Adrenal gland (tissue), 12 donors: Measurements from ENCODE around the gene BICDL1. TPM values are rescaled to one million over a fixed set of nuclear protein-coding genes. Genes with fewer than 3 reads are reported as not detected.

Experiments
- DNase-seq, 7 donors: peaks; one replicate each; pipeline ENCODE4 v3.0.0-alpha.2; 2019 to 2020
- H3K27ac ChIP-seq, 5 donors: fragments of 200-600 bp; sonication (generic) in 4 of 5; 1 replicate in 3 of 5; 2 replicates in 2 of 5; pipeline versions ENCODE4 v1.5.1 to v1.8.0; 2016 to 2020; ENCODE audit warnings: mild to moderate bottlenecking in 1 of 5
- H3K27me3 ChIP-seq: fragments of 200-600 bp; 2 replicates; pipeline ENCODE4 v1.8.0; 2021
- H3K36me3 ChIP-seq, 2 donors: fragments of 200-600 bp; replicated peaks in 1 of 2; 1 replicate in 1 of 2; 2 replicates in 1 of 2; pipeline versions ENCODE4 v1.5.1 to v1.8.0; 2018 to 2022
- H3K4me1 ChIP-seq, 2 donors: fragments of 200-600 bp; replicated peaks in 1 of 2; 1 replicate in 1 of 2; 2 replicates in 1 of 2; pipeline versions ENCODE4 v1.5.1 to v1.8.0; 2018 to 2021
- H3K4me3 ChIP-seq, 4 donors: fragments of 200-600 bp; sonication (generic) in 3 of 4; one replicate each; pipeline ENCODE4 v1.5.1; 2016 to 2018
- H3K9me3 ChIP-seq, 3 donors: fragments of 200-600 bp; sonication (generic) in 1 of 3; replicated peaks in 1 of 3; 1 replicate in 2 of 3; 2 replicates in 1 of 3; pipeline versions ENCODE4 v1.5.1 to v1.8.0; 2016 to 2021
- POLR2A ChIP-seq, 2 donors: fragments of 450-650 bp; IDR thresholded peaks; one replicate each; pipeline ENCODE4 v1.6.1; 2017; ENCODE audit warnings: antibody characterized with exemption in 2 of 2, mild to moderate bottlenecking in 2 of 2, moderate library complexity in 1 of 2
- WGBS, 4 donors: extraction: QIAGEN DNeasy Blood & Tissue Kit in 2 of 4; methylation state at CpG; one replicate each; pipeline versions ENCODE4 v1.1.5 to v1.1.7; 2013 to 2017; 5-methylcytosine and 5-hydroxymethylcytosine counted together
- intact Hi-C, 2 donors: fragments of 100-400 bp; cut with DNase I; formaldehyde crosslinking; loops; one replicate each; pipeline versions ENCODE4 v1.14.1 to v1.15.0; 2022 to 2023
- polyA plus RNA-seq, 3 donors: library from polyadenylated mRNA; stranded (reverse); fragments of 200-250 nt in 2 of 3; fragments of 350-450 nt in 1 of 3; fragmentation: Illumina TruSeq in 1 of 3; extraction: RNeasy Lipid Tissue Mini Kit (QIAGEN cat#74804) in 1 of 3; gene quantifications; one replicate each; pipeline ENCODE4 v1.2.3, GENCODE V29; 2013 to 2014
- total RNA-seq, 9 donors: library from RNA; depleted of rRNA in 4 of 9; stranded (reverse); fragments of >200 nt in 4 of 9; fragments of 120-200 nt in 1 of 9; fragmentation: NEBNext Ultra II Directional in 1 of 9; extraction: Animal tissue kit (Norgen Biotek cat#: 25700) in 1 of 9; gene quantifications; one replicate each; pipeline versions ENCODE4 v1.1.0 to v1.2.4, GENCODE V29; 2013 to 2023
- TF ChIP-seq, protein P1 (sequence below), 6 experiments: fragments of 450-650 bp in 4 of 6; fragments of 200-600 bp in 2 of 6; sonication (generic) in 1 of 6; IDR thresholded peaks; 1 replicate in 5 of 6; 2 replicates in 1 of 6; pipeline versions ENCODE4 v1.5.1 to v1.8.0; 2016 to 2021; ENCODE audit warnings: antibody characterized with exemption in 6 of 6, mild to moderate bottlenecking in 2 of 6, moderate library complexity in 1 of 6
- donor health status: healthy with polysubstance abuse.
- donor health status: Bipolar disorder and iron deficiency.
- donor health status: DM: yes; HTN: yes; CAD: no.
- donor health status: DM: no; HTN: no; CAD: no.
- donor health status: DM: no; HTN: no; CAD: no.
- donor health status: DM: yes; HTN: yes; CAD: no.

The BICDL1 gene
- total and polyA plus RNA-seq, 12 donors = 0.35 to 24.0 (median 2.7) TPM

- 92 to 95% (median 94%) methylated on average over 5 to 6 of the region's 6 CpGs for WGBS, 4 donors
- peaks cover 0 to 100% of the 10 kb centered on the region in 2 donors for H3K36me3 ChIP-seq
Measured at GRCh38 chr12:120132863-120133385, 143.9 kb downstream of the BICDL1 start.

GRCh38 chr12:120134307-120134980 lies 145.4 kb downstream of the BICDL1 start:
- no peak for DNase-seq

More at GRCh38 chr12:120132863-120133385, 143.9 kb downstream of the BICDL1 start:
- no peak overlapping the region for H3K27ac ChIP-seq
- intact Hi-C loops = no loop called here
- H3K4me3 ChIP-seq = no peak overlapping the region
- H3K4me1 ChIP-seq = no peaks in the 10 kb centered on the region
- TF ChIP-seq POLR2A (IDR thresholded peaks at IDR 0.05) = no peak
- TF ChIP-seq, protein P1, sequence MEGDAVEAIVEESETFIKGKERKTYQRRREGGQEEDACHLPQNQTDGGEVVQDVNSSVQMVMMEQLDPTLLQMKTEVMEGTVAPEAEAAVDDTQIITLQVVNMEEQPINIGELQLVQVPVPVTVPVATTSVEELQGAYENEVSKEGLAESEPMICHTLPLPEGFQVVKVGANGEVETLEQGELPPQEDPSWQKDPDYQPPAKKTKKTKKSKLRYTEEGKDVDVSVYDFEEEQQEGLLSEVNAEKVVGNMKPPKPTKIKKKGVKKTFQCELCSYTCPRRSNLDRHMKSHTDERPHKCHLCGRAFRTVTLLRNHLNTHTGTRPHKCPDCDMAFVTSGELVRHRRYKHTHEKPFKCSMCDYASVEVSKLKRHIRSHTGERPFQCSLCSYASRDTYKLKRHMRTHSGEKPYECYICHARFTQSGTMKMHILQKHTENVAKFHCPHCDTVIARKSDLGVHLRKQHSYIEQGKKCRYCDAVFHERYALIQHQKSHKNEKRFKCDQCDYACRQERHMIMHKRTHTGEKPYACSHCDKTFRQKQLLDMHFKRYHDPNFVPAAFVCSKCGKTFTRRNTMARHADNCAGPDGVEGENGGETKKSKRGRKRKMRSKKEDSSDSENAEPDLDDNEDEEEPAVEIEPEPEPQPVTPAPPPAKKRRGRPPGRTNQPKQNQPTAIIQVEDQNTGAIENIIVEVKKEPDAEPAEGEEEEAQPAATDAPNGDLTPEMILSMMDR (IDR thresholded peaks at IDR 0.05) = no peak
- no peaks in the 10 kb centered on the region for H3K27me3 ChIP-seq
- no peak for DNase-seq
- no peaks in the 10 kb centered on the region for H3K9me3 ChIP-seq

GRCh38 chr12:120136093-120136770 lies 147.2 kb downstream of the BICDL1 start:
- H3K27ac ChIP-seq = no peak overlapping the region
- WGBS, 4 donors = 73 to 83% (median 78%) methylated on average over 9 to 11 of the region's 11 CpGs
- H3K27me3 ChIP-seq = no peaks in the 10 kb centered on the region
- H3K4me1 ChIP-seq = no peaks in the 10 kb centered on the region
- H3K4me3 ChIP-seq = no peak overlapping the region
- no peak for DNase-seq
- H3K36me3 ChIP-seq = peaks cover 0 to 100% of the 10 kb centered on the region in 2 donors
- TF ChIP-seq, protein P1 (IDR thresholded peaks at IDR 0.05) = no peak
- TF ChIP-seq POLR2A (IDR thresholded peaks at IDR 0.05) = no peak
- no peaks in the 10 kb centered on the region for H3K9me3 ChIP-seq
- intact Hi-C loops = loop anchor here in 1 of 2 donors (5.0 kb wide), 1 partner anchor 41 kb away; no protein-coding TSS in a partner anchor

More at GRCh38 chr12:120134307-120134980, 145.4 kb downstream of the BICDL1 start:
- WGBS, 4 donors = 95 to 97% (median 97%) methylated on average over 7 to 20 of the region's 20 CpGs
- TF ChIP-seq, protein P1 (IDR thresholded peaks at IDR 0.05) = no peak
- no peak for TF ChIP-seq POLR2A (IDR thresholded peaks at IDR 0.05)
- Histone ChIP-seq H3K36me3 (peaks cover 0 to 100% of the 10 kb centered on the region in 2 donors), H3K4me3 (no peak overlapping the region), H3K9me3 (no peaks in the 10 kb centered on the region), H3K27ac (no peak overlapping the region), H3K4me1 (no peaks in the 10 kb centered on the region), H3K27me3 (no peaks in the 10 kb centered on the region)
- intact Hi-C loops = no loop called here

- intact Hi-C loops = loop anchor here in 1 of 2 donors (5.0 kb wide), 1 partner anchor 39 kb away; no protein-coding TSS in a partner anchor
- Histone ChIP-seq H3K36me3 (peaks cover 0 to 100% of the 10 kb centered on the region in 2 donors), H3K4me1 (no peaks in the 10 kb centered on the region), H3K9me3 (no peaks in the 10 kb centered on the region), H3K4me3 (no peak overlapping the region), H3K27me3 (no peaks in the 10 kb centered on the region), H3K27ac (no peak overlapping the region)
- 91 to 95% (median 94%) methylated on average over 6 to 11 of the region's 11 CpGs for WGBS, 4 donors
- DNase-seq = no peak
- no peak for TF ChIP-seq POLR2A (IDR thresholded peaks at IDR 0.05)
- TF ChIP-seq, protein P1 (IDR thresholded peaks at IDR 0.05) = no peak
Measured at GRCh38 chr12:120137833-120138232, 148.8 kb downstream of the BICDL1 start.
